ENCODE results near the gene IL1RAPL2. TPM values are rescaled to one million over a fixed set of nuclear protein-coding genes. Genes with fewer than 3 reads are reported as not detected.
A peak's percentile ranks its signal among the peaks of the same experiment; 100 is the strongest.
"Not testable (repeated sequence)": the region's sequence is repeated elsewhere in the genome, so short reads cannot be mapped to it uniquely, and the experiment has no call there.

Gene IL1RAPL2
- 0.06 TPM in 1 of 2 replicates, not detected in the other for polyA plus RNA-seq (2011; rRNA removed)
- polyA minus RNA-seq (2011; rRNA and poly(A)+ RNA removed), result 0.10 and 0.24 TPM in 2 replicates

DNA sequence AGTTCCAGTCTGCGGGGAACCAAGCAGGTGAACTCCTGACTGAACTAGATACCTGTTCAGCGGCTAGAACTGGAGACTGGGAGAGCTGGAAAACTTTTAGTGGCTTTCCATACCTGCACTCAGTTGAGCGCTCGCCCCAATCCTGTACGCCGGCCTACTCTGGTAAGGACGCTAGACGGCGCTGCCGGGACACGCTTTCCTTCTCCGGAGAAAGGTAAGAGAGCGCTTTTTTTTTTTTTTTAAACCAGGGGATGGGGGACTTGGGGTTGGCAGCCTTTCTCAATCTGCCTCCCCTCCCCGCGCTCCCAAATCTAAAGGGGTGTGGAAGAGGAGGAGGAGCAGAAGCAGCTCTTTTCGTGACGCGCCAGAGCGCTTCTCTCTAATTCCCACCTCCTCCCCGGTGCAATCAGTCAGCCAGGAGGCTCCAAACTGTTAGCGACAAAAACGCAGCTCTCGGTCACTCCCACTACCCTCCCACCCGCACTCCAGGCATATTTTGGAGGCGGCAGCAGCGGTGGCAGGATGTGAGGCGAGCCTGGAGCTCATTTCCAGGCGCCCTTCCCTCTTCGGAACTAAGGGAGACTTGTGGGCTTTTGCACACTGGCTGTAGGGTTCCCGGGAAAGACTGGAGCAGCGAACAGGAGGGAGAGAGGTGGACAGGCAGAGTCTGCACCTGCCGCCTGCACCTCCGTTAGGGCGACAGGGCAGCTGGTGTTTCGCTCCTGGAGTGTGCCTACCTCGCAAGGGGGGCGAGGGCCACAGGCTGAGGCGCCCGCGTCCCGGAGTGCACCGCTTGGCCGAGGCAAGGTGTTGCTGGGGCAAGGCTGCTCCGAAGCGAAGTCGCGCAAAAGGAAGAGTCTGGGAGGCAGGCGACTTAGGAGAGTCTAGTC is at the start of gene IL1RAPL2:
Gene IL1RAPL2, plus strand, starts transcription at position 409 of the 890 bp plus-strand sequence.
- peaks cover 9% of the 10 kb centered on the region for H3K27me3 ChIP-seq (ENCODE audit: control insufficient read depth, insufficient read depth, low read length)
- ChIA-PET POLR2A (no interaction called here), CTCF (interaction anchor here (1.0 to 1.1 kb wide), 2 partner anchors 9 to 10 kb away, joined by 3 to 4 read pairs; no protein-coding TSS in a partner anchor)
- H3K4me3 ChIP-seq (ENCODE audit: low read depth, low read length), result no peak within 1 kb of the TSS
- DNase-seq (ENCODE audit: low read depth), result no peak
- TF ChIP-seq CTCF (IDR thresholded peaks at IDR 0.05; ENCODE audit: insufficient read depth, low read depth, low read length), result peak; percentile 48
- H3K36me3 ChIP-seq (ENCODE audit: control insufficient read depth, insufficient read depth, low read length), result no peaks in the 10 kb centered on the region

DNA sequence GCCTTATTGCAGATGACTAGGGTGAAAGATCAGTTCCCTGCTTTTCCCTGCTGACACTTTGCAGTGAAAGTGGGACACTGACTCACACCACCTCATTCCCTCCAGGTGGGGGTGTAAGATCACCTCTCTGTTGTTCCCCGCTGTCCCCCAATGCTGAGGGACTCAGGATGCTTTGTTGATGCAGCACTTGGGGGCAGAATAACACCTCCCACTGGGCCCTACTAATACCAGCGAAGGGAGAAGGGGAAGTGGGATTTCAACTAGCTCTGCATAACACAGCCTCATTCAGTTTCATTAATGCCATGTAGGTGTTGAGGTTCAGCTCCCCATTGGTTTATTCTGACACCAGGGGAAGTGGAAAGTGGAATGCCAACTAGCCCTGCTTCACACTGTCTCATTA is 43.6 kb upstream of the IL1RAPL2 start:
- no peaks in the 10 kb centered on the region for H3K36me3 ChIP-seq (ENCODE audit: control insufficient read depth, insufficient read depth, low read length)
- CTCF ChIA-PET, result no interaction called here
- H3K4me3 ChIP-seq (ENCODE audit: low read depth, low read length), result no peak overlapping the region
- no peak for TF ChIP-seq CTCF (IDR thresholded peaks at IDR 0.05; ENCODE audit: insufficient read depth, low read depth, low read length)
- DNase-seq (ENCODE audit: low read depth), result no peak
- POLR2A ChIA-PET, result no interaction called here
- no peaks in the 10 kb centered on the region for H3K27me3 ChIP-seq (ENCODE audit: control insufficient read depth, insufficient read depth, low read length)

GRCh38 chrX:104523858-104524257 is 42.1 kb upstream of the IL1RAPL2 start:
- CTCF ChIA-PET, result no interaction called here
- POLR2A ChIA-PET, result no interaction called here

GRCh38 chrX:104539081-104539480 is 26.9 kb upstream of the IL1RAPL2 start:
- no peak for TF ChIP-seq CTCF (IDR thresholded peaks at IDR 0.05; ENCODE audit: insufficient read depth, low read depth, low read length)
- ChIA-PET POLR2A (no interaction called here), CTCF (no interaction called here)
- Histone ChIP-seq H3K27me3 (ENCODE audit: control insufficient read depth, insufficient read depth, low read length) (no peaks in the 10 kb centered on the region), H3K36me3 (ENCODE audit: control insufficient read depth, insufficient read depth, low read length) (no peaks in the 10 kb centered on the region), H3K4me3 (ENCODE audit: low read depth, low read length) (no peak overlapping the region)
- no peak for DNase-seq (ENCODE audit: low read depth)

More at GRCh38 chrX:104523858-104524257, 42.1 kb upstream of the IL1RAPL2 start:
- no peak for TF ChIP-seq CTCF (IDR thresholded peaks at IDR 0.05; ENCODE audit: insufficient read depth, low read depth, low read length)
- no peaks in the 10 kb centered on the region for H3K36me3 ChIP-seq (ENCODE audit: control insufficient read depth, insufficient read depth, low read length)
- DNase-seq (ENCODE audit: low read depth), result no peak
- no peak overlapping the region for H3K4me3 ChIP-seq (ENCODE audit: low read depth, low read length)
- no peaks in the 10 kb centered on the region for H3K27me3 ChIP-seq (ENCODE audit: control insufficient read depth, insufficient read depth, low read length)

DNA sequence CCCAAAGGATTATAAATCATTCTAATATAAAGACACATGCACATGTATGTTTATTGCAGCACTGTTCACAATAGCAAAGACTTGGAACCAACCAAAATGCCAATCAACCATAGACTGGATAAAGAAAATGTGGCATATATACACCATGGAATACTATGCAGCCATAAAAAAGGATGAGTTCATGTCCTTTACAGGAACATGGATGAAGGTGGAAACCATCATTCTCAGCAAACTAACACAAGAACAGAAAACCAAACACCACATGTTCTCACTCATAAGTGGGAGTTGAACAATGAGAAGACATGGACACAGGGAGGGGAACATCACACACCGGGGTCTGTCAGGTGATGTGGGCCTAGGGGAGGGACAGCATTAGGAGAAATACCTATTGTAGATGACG is 23.6 kb upstream of the IL1RAPL2 start:
- DNase-seq (ENCODE audit: low read depth); POLR2A ChIA-PET; H3K36me3 ChIP-seq (ENCODE audit: control insufficient read depth, insufficient read depth, low read length); H3K27me3 ChIP-seq (ENCODE audit: control insufficient read depth, insufficient read depth, low read length); H3K4me3 ChIP-seq (ENCODE audit: low read depth, low read length); CTCF ChIA-PET: not testable (repeated sequence)

Measured in BJ (cell line).